Stimulated activated CD4-positive, alpha-beta T cell treated with anti-CD3 and anti-CD28 coated beads, Interleukin-15, amount 100 ng/mL, for 24 hours (primary cell): ENCODE results near the gene ERI3.

Experiments used
- DNase-seq: peaks from one replicate; pipeline ENCODE4 v3.0.0-alpha.2; 2020

Gene ERI3

DNA sequence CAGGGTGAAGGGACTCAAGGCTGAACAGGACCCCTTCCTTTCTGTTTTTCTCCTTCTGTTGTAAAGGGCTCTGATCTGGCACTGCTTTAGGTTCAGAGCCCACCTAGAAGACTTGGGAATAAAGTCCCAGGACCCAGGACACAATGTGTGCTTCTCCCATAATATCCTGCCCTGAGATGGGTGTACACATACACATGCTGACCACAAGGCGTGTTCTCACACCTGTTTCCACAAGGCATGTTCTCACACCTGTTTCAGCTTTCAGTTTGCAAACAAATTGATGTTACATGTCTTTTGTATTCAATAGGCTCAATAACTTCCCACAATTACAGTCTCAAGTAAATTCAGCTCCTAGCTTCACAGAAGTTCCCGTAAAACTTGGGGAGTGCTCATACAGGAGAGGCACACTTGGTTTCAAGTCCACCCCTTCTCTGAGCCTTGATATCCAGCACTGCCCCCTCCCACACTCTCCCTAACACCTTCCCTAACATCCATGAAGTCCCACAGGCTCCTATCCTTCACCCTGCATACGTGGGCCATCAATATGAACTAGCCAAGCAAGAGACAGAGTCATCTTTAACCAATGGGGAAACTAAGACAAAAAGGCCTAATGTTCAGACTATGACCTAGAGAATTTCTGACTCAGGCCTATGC lies 41.7 kb downstream of the ERI3 start:
- DNase-seq: no peak

DNA sequence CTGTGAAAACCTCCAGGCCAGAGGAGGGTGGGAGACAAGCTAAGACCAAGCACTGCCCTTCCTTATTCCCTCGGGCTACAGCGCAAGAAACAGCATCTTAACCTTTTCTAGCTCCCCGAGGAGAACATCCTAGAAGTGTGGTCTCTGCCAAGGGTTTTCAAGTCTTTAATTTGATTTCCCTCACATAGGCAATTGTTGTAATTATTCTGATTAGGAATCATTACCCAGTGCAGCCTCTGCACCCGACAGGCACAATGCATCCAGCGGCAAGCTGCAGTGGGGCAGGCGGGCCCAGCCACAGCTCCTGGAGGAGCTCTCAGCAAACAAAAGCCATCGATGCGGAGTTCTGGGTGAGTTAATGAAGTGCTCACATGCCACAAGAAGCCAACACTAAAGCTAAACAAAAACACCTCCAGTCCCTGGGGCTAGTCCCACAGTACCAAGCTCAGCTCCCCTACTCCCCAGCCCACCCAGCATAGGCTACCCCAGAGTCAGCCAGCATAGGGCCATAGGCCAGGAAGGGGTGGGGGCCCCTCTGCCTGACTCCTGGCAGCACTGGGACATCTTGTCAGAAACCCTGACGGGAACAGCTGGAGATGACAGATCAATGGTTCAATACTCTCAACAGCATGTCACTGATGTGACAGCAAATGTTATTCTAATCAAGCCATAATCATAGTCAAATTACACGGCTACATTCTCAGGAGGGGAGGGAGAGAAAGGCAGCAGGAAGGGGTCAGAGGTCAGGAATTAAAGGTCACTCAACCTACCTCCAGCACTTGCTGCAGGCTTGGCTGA lies 42.5 kb downstream of the ERI3 start:
- no peak for DNase-seq

DNA sequence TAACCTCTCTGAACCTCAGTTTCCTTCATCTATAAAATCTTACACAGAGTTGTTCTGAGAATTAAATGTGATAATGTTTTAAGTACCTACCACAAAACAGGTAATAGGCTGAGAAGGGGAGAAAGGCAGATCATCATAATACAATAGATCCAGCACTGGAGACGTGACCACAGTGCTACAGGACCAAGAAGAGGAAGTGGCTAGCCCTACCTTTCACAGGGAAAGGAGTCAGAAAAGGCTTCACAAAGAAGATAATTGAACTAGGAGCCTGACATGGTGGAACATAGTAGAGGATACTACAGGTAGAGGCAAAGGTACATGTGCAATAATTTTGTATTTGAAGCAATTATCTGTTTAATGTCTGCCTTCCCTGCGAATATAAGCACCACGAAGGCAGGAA lies 45.1 kb downstream of the ERI3 start:
- no peak for DNase-seq

DNA sequence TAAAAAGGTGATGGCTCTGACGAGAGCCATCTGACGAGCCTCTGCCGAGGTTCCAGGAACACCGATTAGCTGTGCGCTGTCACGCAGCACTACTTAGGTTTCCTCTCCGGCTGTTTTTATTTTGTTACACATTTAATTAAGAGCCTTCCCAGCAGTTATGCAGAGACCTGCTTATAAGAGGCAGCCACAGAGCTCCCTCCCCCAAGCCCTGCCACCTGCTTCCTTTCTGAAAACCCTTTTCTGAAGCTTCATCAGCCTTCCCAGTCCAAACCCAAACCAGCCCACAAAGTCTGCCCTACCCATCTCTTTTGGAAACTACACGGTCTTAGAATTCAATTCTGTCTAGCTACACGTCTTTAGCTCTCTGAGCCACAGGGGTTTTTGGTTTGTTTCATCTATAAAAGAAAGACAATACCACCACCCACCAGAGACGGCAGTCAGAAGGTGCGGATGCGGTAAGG lies 49.1 kb downstream of the ERI3 start:
- peak; percentile 20 for DNase-seq

DNA sequence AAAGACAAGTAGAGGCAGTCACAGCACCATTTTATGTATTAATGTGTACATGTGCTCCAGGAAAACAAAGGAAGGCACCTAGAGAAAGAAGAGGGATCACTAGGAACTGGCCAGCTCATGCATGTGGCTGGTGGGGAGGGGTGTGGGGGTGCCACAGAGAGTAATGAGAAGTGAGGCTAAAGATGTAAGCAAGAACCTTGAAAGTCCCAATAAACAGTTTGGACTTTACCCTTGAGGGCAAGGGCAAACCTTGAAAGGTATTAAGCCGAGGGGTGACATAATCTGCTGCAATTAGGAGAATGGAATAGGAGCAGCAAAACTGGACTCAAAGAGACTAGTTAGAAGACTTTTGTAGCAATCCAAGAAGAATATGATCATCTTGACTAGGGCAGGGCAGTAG lies 51.5 kb downstream of the ERI3 start:
- DNase-seq: no peak

DNA sequence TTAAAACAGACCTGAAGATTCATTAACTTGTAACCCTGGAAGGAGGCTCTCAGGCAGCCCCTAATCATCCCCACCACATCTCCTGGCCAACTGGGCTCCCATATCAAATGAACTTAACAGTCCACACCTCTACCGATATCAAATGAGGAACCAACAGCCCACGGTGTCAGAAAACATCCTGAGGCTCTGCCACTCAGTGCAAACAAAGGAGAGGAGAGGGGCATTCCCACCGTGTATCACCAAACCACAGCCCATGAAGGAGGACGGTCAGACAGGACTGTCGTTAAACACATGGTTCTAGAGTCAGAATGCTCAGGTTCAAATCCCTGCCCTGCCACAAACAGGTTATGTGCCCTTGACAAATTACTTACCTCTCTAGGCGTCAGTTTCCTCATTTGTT lies 52.5 kb downstream of the ERI3 start:
- DNase-seq: no peak

DNA sequence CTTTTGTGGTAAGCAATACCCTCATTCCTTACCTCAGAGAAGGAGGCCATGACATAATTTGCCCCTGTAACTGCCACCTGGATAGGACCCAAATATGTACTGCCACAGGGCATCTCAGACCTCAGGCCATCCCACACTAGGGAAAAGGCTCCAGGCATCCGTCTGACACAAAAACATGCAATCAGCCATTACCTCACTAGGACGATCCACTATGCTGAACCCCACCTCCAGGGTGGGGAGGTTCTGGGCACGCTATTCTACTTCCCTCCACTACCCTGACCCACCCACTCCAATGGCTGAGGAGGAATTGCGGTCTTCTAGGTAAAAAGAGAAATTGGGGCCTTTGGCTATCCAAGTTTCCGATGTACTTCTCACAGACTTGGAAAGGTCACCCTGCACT lies 53.6 kb downstream of the ERI3 start:
- DNase-seq: no peak

DNA sequence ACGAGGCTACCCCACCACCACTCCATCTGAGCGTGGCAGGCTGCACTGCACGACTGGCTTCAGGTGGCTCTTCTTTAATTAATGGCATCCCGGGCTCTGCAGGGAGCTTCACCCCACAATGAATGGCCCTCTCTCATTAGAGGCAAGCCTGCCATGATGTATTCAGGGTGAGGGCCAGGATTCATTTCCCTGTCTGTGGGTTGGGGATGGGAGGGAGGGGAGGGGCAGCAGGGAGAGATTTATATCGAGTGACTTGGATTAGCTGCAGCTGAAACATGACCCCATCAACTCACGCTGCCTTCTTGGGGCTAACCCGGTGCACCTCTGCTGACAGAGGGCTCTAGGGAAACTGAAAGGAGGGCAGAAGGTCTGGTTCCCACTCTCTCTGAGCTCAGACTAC lies 54.2 kb downstream of the ERI3 start:
- DNase-seq: no peak

DNA sequence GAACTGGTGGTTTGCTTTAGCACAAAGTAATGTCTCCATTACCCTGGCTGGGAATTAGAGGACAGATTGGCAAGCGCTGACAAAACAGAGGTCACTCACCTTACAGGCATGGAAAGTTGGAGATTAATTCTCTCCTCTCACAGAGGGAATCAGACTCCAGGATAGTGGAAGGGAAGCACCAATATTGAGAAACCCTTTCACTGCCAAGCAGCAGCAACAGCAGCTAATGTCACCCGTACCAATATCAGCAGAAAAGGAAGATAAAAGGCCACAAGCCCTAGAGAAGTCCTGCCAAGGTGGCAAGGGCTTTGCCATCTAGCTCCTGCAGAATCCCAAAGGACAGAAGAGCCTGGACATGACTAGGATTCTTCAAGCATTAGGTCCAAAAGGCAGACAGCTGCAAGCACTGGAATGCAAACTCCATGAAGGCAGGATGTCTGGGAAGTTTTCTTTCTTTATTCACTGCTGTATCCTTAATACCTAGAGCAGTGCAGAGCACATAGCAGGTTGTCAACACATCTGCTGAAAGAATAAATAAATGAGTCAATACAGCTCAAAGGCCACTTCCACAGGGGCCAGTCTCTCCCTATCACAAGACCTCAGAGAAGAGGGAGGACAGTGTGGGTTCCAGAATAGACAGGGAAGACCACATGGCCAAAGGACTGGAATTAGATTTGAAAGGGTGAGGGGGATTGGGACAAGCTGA lies 57.2 kb downstream of the ERI3 start:
- no peak for DNase-seq

DNA sequence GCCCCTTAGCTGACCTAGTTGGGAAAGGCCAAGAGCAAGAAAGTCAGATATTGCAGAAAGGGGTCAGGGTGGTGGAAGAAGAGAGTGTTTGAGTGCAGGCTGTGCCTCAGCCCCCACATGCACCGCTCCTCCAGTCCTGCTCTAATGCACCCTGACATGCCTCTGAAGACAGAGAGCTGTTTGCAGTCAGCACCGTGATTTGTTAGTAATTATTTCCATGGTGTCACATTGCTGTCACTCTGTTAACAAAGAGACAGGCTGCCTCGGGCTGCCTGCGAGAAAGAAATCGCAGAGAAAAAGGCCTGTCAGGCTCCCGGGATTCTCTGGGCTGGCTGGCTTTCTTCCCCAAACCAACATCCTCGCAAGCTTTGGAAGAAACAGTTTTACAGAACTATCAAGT lies 58.3 kb downstream of the ERI3 start:
- DNase-seq: no peak

DNA sequence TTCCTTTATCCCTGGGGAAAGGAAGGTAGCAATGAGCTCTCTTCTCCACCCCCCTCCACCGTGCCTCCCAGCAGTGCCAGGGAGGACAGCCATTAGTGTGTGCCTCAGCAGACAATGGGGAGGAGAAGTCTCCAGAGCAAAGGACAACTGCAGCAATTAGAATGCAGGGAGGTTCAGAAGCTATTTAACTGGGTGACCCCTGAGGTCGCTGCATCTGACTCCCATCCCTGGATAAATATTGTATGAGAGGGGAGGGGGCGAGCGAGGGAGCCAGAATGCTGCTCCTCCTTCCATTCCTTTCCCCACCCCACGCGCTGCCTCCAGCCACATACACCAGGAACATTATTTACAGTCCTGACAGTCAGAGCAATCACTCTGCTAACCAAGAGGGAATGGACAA lies 59.0 kb downstream of the ERI3 start:
- DNase-seq: no peak

DNA sequence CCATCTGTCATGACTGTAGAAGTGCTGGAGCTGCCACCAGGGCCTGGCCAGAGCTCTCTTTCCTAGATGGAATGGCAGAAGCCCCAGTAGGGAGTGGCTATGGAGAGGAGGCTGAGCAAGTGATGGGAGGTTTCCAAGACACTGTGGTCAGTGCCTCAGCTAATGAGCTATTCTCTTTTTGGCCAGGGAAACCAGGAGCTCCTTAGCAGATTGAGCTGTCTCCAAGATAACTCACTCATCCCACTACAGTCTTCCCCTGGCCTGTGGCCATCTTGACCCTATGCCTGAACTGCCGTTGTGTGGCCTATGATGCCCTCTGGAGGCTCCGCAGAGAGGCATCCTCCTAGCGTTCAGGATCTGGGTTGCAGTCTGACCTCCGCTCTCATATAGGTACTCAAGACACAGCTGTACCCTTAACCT lies 60.5 kb downstream of the ERI3 start:
- no peak for DNase-seq

DNA sequence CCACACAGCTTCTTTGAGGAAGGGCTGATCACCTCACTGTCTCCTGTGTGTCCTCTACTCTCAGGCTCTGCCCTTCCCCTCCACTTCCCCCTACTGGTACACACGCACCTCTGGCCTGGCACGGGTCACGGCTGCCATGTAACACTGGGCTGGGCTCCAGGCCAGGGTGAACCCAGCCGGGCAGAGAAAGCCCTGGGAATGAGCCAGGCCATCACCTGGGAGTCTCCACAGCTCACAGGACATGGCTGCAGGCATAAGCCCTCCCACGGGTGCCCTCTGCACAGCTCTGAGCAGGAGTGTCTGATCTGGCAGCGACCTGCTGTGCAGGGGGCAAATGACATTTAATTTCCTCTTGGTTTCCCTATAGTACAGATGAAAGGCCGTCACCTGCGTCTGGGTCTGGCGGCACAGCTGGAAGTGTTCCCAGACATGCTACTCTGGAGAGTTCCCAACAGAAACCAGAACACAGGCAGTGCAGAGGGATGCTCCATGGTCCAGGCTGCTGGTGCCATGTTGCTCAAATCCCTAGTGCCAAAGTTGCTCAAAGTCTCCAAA lies 61.2 kb downstream of the ERI3 start:
- DNase-seq: no peak

DNA sequence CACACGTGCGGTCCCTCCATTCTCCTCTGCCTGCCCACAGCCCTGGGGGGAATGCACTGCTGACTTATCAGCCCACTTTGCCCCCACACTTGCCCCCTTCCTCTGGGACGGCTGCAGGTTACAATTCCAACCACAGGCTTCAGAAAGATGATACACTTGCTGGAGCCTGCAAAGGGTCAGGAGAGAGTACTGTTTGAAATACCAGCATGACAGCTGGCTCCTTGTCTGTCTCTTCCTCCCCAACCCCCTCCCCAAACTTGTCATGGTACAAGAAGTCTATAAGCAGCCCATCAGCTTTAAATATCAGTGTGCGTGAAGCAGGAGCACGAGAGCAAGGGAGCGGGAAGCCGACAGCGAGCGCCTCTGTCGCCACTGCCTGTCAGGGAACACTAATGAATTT lies 62.4 kb downstream of the ERI3 start:
- no peak for DNase-seq

DNA sequence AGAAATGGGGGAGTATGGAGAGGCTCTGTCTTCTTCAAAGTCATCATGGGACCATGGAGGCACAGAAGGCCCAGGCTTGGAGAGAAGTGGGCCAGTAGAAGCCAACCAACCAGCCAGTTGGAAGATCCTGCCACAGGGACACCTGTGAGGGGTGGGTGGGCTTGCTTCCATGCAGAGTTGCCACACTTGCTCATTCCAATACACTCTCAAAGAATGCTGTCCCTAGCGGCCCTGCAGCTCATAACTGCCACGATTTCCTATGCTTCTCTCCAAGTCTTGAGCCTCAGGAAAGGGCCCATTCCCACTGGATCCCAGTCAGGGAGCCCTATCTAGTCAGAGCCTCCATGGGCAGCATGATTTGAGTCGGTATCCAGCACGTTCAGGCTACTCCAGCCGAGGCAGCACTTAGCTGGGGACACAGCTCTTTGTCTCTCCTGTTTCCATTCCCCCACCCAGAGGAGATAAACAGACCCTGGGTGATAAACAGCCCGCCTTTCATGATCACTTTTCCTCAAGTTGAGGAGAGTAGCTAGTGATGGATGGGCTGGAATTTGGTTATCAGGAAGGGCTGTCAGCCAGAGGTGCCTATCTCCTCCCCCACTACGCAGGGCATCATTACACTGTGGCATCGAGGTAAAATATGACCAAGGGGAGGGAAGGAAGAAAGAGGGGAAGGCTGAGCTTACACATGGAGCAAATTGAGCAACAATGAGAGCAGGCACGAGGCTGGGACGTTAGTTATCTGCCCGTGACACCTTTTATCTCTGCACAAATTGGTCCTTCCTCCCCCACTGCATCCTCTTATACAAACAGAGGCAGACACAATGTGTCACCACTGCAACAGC lies 64.6 kb downstream of the ERI3 start:
- DNase-seq: no peak

DNA sequence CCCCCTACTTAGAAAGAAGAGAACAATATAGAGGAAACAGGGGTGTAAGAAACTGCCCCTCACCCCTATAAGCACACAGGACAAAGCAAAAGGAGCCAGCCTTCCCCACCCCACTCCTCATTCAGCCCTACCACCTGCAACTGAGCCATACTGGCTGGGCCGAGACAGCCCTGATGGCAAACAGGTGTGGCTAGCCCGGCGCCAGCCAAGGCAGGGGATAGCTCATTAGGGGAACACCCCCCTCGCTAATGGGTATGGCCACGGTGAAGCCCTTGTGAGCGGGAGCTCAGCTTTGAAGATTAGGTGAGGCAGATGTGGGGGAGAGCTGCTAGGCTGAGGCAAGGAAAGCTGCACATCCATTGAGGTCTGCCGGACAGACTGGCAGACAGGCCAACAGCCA lies 65.5 kb downstream of the ERI3 start:
- no peak for DNase-seq

DNA sequence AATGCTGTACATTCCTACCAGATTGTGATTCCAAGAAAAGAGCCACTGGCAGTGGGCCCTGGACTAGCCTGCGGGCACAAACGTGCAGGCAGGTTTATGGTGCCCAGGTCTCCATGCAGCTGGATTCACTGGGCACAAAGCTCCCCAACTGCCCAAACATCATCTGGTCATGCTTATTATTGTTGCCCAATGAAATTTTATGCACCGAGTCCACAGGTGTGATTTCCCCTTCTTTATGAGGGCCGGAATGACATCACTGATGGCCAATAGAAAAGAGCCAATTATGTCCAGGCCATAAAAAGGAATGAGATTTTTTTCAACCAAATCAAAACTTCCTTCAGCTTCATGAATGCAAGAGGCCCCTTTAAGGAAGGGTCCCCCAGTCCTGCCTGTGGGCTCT lies 66.2 kb downstream of the ERI3 start:
- no peak for DNase-seq

DNA sequence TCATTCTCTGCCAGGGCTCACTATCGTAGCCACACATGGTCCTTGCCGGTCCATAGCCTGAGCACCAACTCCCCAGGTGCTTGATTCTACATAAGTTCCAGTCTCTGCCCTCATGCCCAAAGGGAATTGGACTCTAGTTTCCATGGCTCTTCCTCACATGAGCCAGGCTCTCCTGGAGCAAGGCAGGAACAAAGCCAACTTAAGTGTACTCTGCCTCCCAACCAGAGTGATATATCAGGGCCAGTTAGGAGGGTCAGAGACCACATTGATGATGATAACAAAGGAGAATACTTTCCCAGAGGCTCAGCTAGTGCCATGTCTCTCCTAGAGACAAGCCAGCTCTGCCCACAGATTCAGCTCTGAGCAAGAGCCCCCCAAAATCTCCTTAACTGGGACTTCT lies 70.9 kb downstream of the ERI3 start:
- no peak for DNase-seq

DNA sequence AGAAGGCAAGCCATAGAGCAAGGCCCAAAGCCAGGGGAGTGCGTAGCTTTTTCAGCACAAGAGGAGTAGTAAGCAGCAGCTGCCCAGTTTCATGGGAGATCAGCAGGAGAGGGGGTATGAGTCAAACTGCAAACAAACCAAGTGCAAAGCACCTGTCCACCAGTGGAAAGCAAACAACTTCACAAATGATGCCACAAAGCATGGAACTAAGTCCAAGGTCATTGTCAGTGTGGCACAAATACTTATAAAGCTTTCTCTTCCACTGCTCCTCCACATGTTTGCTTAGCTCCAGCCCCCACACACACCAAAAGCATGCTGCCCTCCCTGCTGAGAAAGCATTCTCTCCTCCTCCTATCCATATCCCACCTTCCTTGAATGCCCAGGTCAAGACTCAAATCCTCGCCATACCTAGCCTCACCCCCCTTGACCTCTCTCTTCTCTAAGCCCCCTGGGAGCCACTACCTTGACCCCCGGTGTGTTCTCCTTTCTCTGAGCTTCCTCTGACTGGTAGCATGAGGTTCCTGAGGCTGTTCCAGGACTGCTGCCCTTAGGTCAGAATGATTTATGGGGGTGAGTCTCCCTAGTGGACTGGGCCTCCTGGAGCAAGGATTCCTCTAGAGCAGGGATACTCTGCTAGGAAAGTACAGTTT lies 71.4 kb downstream of the ERI3 start:
- DNase-seq: no peak

DNA sequence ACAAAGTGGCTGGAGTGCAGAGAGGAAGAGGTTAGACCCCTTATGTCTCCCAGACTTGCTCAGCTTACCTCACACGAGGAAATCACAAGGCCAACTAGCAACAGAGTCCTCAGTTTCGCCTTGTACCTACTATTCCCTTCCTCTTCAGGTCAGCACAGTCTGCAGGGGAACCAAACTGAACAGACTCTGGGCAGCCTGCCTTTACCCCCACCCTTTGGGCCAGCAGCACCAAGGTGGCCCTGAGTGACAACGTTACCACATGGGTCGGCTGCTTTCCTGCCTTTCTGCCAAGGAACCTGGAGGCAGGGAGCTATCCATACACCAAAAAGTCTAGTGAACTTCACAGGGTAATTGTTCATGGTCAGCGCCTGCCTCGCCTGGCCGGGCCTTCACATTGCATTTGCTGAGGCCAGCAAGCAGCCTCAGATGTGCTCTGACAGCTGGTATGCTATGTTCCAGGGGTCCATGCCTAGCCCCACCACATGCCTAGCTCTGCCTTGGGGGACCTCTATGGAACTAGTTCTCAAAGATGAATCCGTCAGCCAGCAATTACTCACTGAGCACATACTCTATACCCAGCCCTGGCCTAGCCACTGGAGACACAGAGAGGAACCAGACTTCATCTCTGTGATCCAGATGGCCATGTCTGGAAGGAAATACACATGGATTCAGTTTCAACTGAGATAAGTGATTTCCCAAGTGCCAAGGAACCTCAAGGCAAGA lies 72.2 kb downstream of the ERI3 start:
- DNase-seq: no peak

DNA sequence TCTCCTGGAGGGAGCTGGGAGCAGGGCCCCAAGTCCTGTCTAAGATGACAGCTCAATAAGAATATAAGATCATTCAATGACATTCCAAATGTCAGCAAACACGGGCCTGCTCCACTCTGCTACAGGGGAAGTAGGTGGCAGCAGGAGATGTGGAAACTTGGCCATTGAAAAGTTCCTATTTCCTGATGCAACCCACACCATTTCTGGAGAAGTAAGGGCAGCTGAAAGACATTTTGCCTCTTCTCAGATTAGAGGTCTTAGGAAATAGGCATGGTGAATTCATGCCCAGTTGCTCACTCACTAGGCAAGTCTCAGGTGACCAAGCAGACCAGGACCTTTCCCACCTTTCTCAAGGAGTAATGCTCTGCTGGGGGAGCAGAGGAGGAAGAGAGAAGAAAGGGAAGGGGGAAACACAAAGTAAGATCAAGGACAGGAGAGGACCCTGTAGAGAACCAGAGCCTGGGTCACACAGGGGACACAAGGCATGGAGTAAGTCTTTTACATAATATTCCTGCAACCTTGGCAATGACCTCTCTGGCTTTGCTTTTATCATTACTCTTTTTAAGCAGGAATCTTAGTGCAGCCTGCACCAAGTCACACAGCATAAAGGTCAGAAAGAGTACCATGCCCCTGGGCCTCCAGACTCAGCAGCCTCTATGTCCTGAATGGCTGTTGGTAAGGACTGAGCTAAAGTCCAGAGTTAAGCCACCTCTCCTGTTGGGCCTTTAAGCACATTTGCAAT lies 72.9 kb downstream of the ERI3 start:
- DNase-seq: no peak
